Right ventricle myocardium superior (tissue), 1 donor: ENCODE data around the gene WBP4. TPM values are rescaled to one million over a fixed set of nuclear protein-coding genes. Genes with fewer than 3 reads are reported as not detected.
"Not testable (repeated sequence)": the region's sequence is repeated elsewhere in the genome, so short reads cannot be mapped to it uniquely, and the experiment has no call there.

Experiments
- ATAC-seq: fragments of 200-7000 bp; cut with Tn5 transposase; one replicate; pipeline ENCODE4 v1.9.1; 2020; ENCODE audit warnings: mild to moderate bottlenecking; ENCODE audit not compliant: poor library complexity
- DNase-seq: peaks from one replicate; pipeline ENCODE4 v3.0.0-alpha.2; 2020
- intact Hi-C: fragments of 100-400 bp; cut with DNase I; formaldehyde crosslinking; loops from one replicate; pipeline ENCODE4 v1.11.2; 2022
- total RNA-seq: library from RNA; stranded (reverse); fragmentation: NEBNext Ultra II Directional; extraction: Animal tissue kit (Norgen Biotek cat#: 25700); gene quantifications from one replicate; pipeline ENCODE4 v1.2.1, GENCODE V29; 2021
- donor health status: DM: no; HTN: yes; CAD: no; lungs with severe emphysema.

Gene WBP4
- total RNA-seq, 1 donor from 2014 or later = 18.6 TPM

- intact Hi-C loops = no loop called here
- DNase-seq (no peak), ATAC-seq (peak; percentile 42)
These were observed 867 bp downstream of the WBP4 start for GRCh38 chr13:41061914-41062837.

- DNase-seq (no peak), ATAC-seq (no peak)
- intact Hi-C loops = no loop called here
These were observed 3.2 kb downstream of the WBP4 start for GRCh38 chr13:41064493-41064892.

- no peak for DNase-seq
- intact Hi-C loops = no loop called here
These were observed 3.8 kb downstream of the WBP4 start for GRCh38 chr13:41065078-41065477.

GRCh38 chr13:41074523-41074922 lies 13.2 kb downstream of the WBP4 start:
- no peak for ATAC-seq
- no peak for DNase-seq
- intact Hi-C loops = loop anchor here (5.0 kb wide), 1 partner anchor 148 kb away; no protein-coding TSS in a partner anchor

More at GRCh38 chr13:41065078-41065477, 3.8 kb downstream of the WBP4 start:
- no peak for ATAC-seq

GRCh38 chr13:41075034-41075433 lies 13.7 kb downstream of the WBP4 start:
- intact Hi-C loops = no loop called here
- ATAC-seq (peak; percentile 52), DNase-seq (no peak)

- intact Hi-C loops = no loop called here
- ATAC-seq (peak; percentile 20), DNase-seq (no peak)
These were observed 14.2 kb downstream of the WBP4 start for GRCh38 chr13:41075485-41075884.

- intact Hi-C loops = no loop called here
These were observed 16.2 kb downstream of the WBP4 start for GRCh38 chr13:41077475-41077874.

GRCh38 chr13:41079725-41080124 lies 18.4 kb downstream of the WBP4 start:
- intact Hi-C loops = no loop called here
- ATAC-seq = no peak
- no peak for DNase-seq

More at GRCh38 chr13:41077475-41077874, 16.2 kb downstream of the WBP4 start:
- ATAC-seq (no peak), DNase-seq (no peak)

- DNase-seq = no peak
- intact Hi-C loops = no loop called here
- no peak for ATAC-seq
These were observed 24.8 kb downstream of the WBP4 start for GRCh38 chr13:41085961-41086585.

- ATAC-seq, intact Hi-C loops, DNase-seq: not testable (repeated sequence)
These were observed 34.4 kb downstream of the WBP4 start for GRCh38 chr13:41095681-41096080.

- DNase-seq = no peak
- ATAC-seq = no peak
- intact Hi-C loops = no loop called here
These were observed 37.5 kb downstream of the WBP4 start for GRCh38 chr13:41098761-41099160.

- DNase-seq (no peak), ATAC-seq (no peak)
- intact Hi-C loops = no loop called here
These were observed 38.7 kb downstream of the WBP4 start for GRCh38 chr13:41099986-41100385.

GRCh38 chr13:41107104-41107571 lies 45.8 kb downstream of the WBP4 start:
- ATAC-seq (no peak), DNase-seq (no peak)
- intact Hi-C loops = no loop called here

GRCh38 chr13:41107584-41108014 lies 46.3 kb downstream of the WBP4 start:
- ATAC-seq = no peak
- DNase-seq = no peak
- intact Hi-C loops = no loop called here

GRCh38 chr13:41111454-41111853 lies 50.1 kb downstream of the WBP4 start:
- no peak for DNase-seq
- no peak for ATAC-seq

GRCh38 chr13:41117869-41118268 lies 56.6 kb downstream of the WBP4 start:
- ATAC-seq (no peak), DNase-seq (no peak)
- intact Hi-C loops = no loop called here

More at GRCh38 chr13:41111454-41111853, 50.1 kb downstream of the WBP4 start:
- intact Hi-C loops = no loop called here

GRCh38 chr13:41122838-41123237 lies 61.5 kb downstream of the WBP4 start:
- DNase-seq = no peak
- intact Hi-C loops = no loop called here
- ATAC-seq = no peak

GRCh38 chr13:41127701-41128100 lies 66.4 kb downstream of the WBP4 start:
- ATAC-seq = no peak
- intact Hi-C loops = no loop called here

GRCh38 chr13:41130356-41130755 lies 69.0 kb downstream of the WBP4 start:
- intact Hi-C loops = loop anchor here (5.0 kb wide), 1 partner anchor 62 kb away; the partner anchor contains the start of gene KBTBD7
- DNase-seq = no peak
- ATAC-seq = no peak

More at GRCh38 chr13:41127701-41128100, 66.4 kb downstream of the WBP4 start:
- DNase-seq = no peak
